Mesenchymal stem cell (in vitro differentiated cells and primary cell): ENCODE measurements around the gene WDR70.
"Not testable (repeated sequence)": the region's sequence is repeated elsewhere in the genome, so short reads cannot be mapped to it uniquely, and the experiment has no call there.

ENCODE experiments used
- DNase-seq: peaks from one replicate; pipeline ENCODE4 v3.0.0-alpha.2; 2013
- H2AFZ ChIP-seq: one replicate; pipeline ENCODE4 v1.6.1; 2013; ENCODE audit warnings: low read depth, mild to moderate bottlenecking, control low read depth, inconsistent platforms, low read length, moderate library complexity
- H2AK5ac ChIP-seq: 2 replicates; pipeline ENCODE4 v1.6.1; 2013; ENCODE audit warnings: low read length, moderate library complexity, mild to moderate bottlenecking, inconsistent platforms; ENCODE audit not compliant: severe bottlenecking
- H2BK120ac ChIP-seq: one replicate; pipeline ENCODE4 v1.6.1; 2013; ENCODE audit warnings: low read depth, mild to moderate bottlenecking, inconsistent platforms, low read length, moderate library complexity
- H2BK12ac ChIP-seq, 2 experiments: one replicate each; pipeline ENCODE4 v1.6.1; 2013; ENCODE audit warnings: inconsistent platforms in 2 of 2, low read length in 2 of 2, mild to moderate bottlenecking in 2 of 2, moderate library complexity in 2 of 2, control low read depth in 1 of 2
- H2BK15ac ChIP-seq: one replicate; pipeline ENCODE4 v1.6.1; 2013; ENCODE audit warnings: mild to moderate bottlenecking, low read depth, inconsistent platforms; ENCODE audit not compliant: poor library complexity, severe bottlenecking
- H2BK5ac ChIP-seq: 2 replicates; pipeline ENCODE4 v1.6.1; 2013; ENCODE audit warnings: low read depth, mild to moderate bottlenecking, low read length, control low read depth, inconsistent platforms; ENCODE audit not compliant: poor library complexity, severe bottlenecking
- H3K14ac ChIP-seq, 2 experiments: one replicate each; pipeline ENCODE4 v1.6.1; 2013; ENCODE audit warnings: inconsistent platforms in 2 of 2, low read length in 2 of 2, control low read depth in 1 of 2, mild to moderate bottlenecking in 1 of 2, moderate library complexity in 1 of 2
- H3K18ac ChIP-seq, 2 experiments: one replicate each; pipeline ENCODE4 v1.6.1; 2013; ENCODE audit warnings: inconsistent platforms in 2 of 2, low read length in 2 of 2, control low read depth in 1 of 2, low read depth in 1 of 2, mild to moderate bottlenecking in 1 of 2
- H3K23ac ChIP-seq, 2 experiments: one replicate each; pipeline ENCODE4 v1.6.1; 2013; ENCODE audit warnings: inconsistent platforms in 2 of 2, low read length in 2 of 2, mild to moderate bottlenecking in 2 of 2, moderate library complexity in 2 of 2, control low read depth in 1 of 2
- H3K27ac ChIP-seq: 2 replicates; pipeline ENCODE4 v1.5.1; 2013; ENCODE audit warnings: mild to moderate bottlenecking, moderate library complexity, low read length, control low read depth, inconsistent platforms; ENCODE audit not compliant: poor library complexity, severe bottlenecking
- H3K27me3 ChIP-seq, 2 experiments: 2 replicates each; pipeline versions ENCODE4 v1.6.1 to v1.7.0; 2013; ENCODE audit warnings: low read length in 2 of 2, mild to moderate bottlenecking in 2 of 2, moderate library complexity in 2 of 2, control low read depth in 1 of 2, inconsistent platforms in 1 of 2; ENCODE audit not compliant: control insufficient read depth in 1 of 2, insufficient read depth in 1 of 2
- H3K36me3 ChIP-seq, 2 experiments: 2 replicates each; pipeline versions ENCODE4 v1.6.1 to v1.7.0; 2013; ENCODE audit warnings: low read length in 2 of 2, control low read depth in 1 of 2, inconsistent platforms in 1 of 2, low read depth in 1 of 2, mild to moderate bottlenecking in 1 of 2; ENCODE audit not compliant: insufficient read depth in 2 of 2, control insufficient read depth in 1 of 2
- H3K4ac ChIP-seq, 2 experiments: one replicate each; pipeline ENCODE4 v1.6.1; 2013; ENCODE audit warnings: inconsistent platforms in 2 of 2, low read length in 2 of 2, mild to moderate bottlenecking in 2 of 2, moderate library complexity in 2 of 2, control low read depth in 1 of 2, low read depth in 1 of 2
- H3K4me1 ChIP-seq: 2 replicates; pipeline ENCODE4 v1.6.1; 2013; ENCODE audit warnings: low read depth, low read length, control low read depth; ENCODE audit not compliant: control insufficient read depth, insufficient read depth
- H3K4me2 ChIP-seq: 2 replicates; pipeline ENCODE4 v1.6.1; 2013; ENCODE audit warnings: low read length, mild to moderate bottlenecking, inconsistent platforms; ENCODE audit not compliant: poor library complexity, severe bottlenecking
- H3K4me3 ChIP-seq, 2 experiments: 2 replicates each; pipeline versions ENCODE4 v1.5.1 to v1.7.0; 2013; ENCODE audit warnings: low read length in 2 of 2, mild to moderate bottlenecking in 2 of 2, control low read depth in 1 of 2, low read depth in 1 of 2; ENCODE audit not compliant: insufficient read depth in 1 of 2
- H3K79me1 ChIP-seq: replicated peaks from 2 replicates; pipeline ENCODE4 v1.6.1; 2013; ENCODE audit warnings: mild to moderate bottlenecking, control low read depth, low read length, inconsistent platforms; ENCODE audit not compliant: poor library complexity, severe bottlenecking
- H3K9ac ChIP-seq: 2 replicates; pipeline ENCODE4 v1.7.0; 2013; ENCODE audit warnings: mild to moderate bottlenecking, low read length, moderate library complexity
- H3K9me3 ChIP-seq: 2 replicates; pipeline ENCODE4 v1.7.0; 2013; ENCODE audit warnings: mild to moderate bottlenecking, low read length; ENCODE audit not compliant: control insufficient read depth
- H4K8ac ChIP-seq: one replicate; pipeline ENCODE4 v1.6.1; 2013; ENCODE audit warnings: inconsistent platforms, mild to moderate bottlenecking, low read length, moderate library complexity
- H4K91ac ChIP-seq: one replicate; pipeline ENCODE4 v1.6.1; 2013; ENCODE audit warnings: mild to moderate bottlenecking, low read length, inconsistent platforms
- WGBS: methylation state at CpG from one replicate; pipeline ENCODE4 v1.1.7; 2013; ENCODE audit warnings: mixed read lengths; 5-methylcytosine and 5-hydroxymethylcytosine counted together

Gene WDR70

DNA sequence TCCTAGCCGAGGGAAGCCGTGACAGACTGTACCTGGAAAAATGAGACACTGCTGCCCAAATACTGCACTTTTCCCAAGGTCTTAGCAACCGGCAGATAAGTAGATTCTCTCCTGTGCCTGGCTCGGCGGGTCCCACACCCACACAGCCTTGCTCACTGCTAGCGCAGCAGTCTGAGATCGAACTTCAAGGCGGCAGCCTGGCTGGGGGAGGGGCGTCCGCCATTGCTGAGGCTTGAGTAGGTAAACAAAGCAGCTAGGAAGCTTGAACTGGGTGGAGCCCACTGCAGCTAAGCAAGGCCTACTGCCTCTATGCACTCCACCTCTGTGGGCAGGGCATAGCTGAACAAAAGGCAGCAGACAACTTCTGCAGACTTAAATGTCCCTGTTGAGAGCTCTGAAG, 309.8 kb downstream of the WDR70 start:
- not testable (repeated sequence) for H3K14ac ChIP-seq, H3K4me3 ChIP-seq, H2BK120ac ChIP-seq, H3K27me3 ChIP-seq, H3K9me3 ChIP-seq, H2BK5ac ChIP-seq, H4K8ac ChIP-seq, H4K91ac ChIP-seq, H3K4me2 ChIP-seq, H3K4me1 ChIP-seq, H3K23ac ChIP-seq, H3K18ac ChIP-seq, DNase-seq, H3K27ac ChIP-seq, H2BK15ac ChIP-seq, H2BK12ac ChIP-seq, H2AK5ac ChIP-seq, H2AFZ ChIP-seq, H3K9ac ChIP-seq, H3K4ac ChIP-seq, H3K36me3 ChIP-seq
- 91% methylated on average over 10 of the region's 10 CpGs for WGBS
- H3K79me1 ChIP-seq: peaks cover 14% of the 10 kb centered on the region

GRCh38 chr5:37694333-37694732, 315.2 kb downstream of the WDR70 start:
- not testable (repeated sequence) for H3K9me3 ChIP-seq, H2AK5ac ChIP-seq, H4K8ac ChIP-seq, DNase-seq, H3K23ac ChIP-seq, H2BK120ac ChIP-seq, H2BK5ac ChIP-seq, H4K91ac ChIP-seq, H3K79me1 ChIP-seq, H3K27me3 ChIP-seq, H3K18ac ChIP-seq, H3K9ac ChIP-seq, H3K14ac ChIP-seq, H3K27ac ChIP-seq, H3K4me2 ChIP-seq, H3K4ac ChIP-seq, H3K4me3 ChIP-seq, H3K4me1 ChIP-seq, H2BK12ac ChIP-seq, H3K36me3 ChIP-seq, H2BK15ac ChIP-seq, H2AFZ ChIP-seq
- 93% methylated on average over 2 of the region's 5 CpGs for WGBS

GRCh38 chr5:37694867-37695266, 315.7 kb downstream of the WDR70 start:
- no peak overlapping the region for H3K27ac ChIP-seq
- H3K27me3 ChIP-seq: no peaks in the 10 kb centered on the region
- no peak overlapping the region for H2BK12ac ChIP-seq
- no peak overlapping the region for H3K4me3 ChIP-seq
- no peak overlapping the region for H2BK5ac ChIP-seq
- no peak for DNase-seq
- no peak overlapping the region for H3K23ac ChIP-seq
- no peak overlapping the region for H3K9ac ChIP-seq
- H4K91ac ChIP-seq: no peak overlapping the region
- H3K36me3 ChIP-seq: peaks cover 0 to 8% of the 10 kb centered on the region in 2 experiments
- peaks cover 4% of the 10 kb centered on the region for H3K9me3 ChIP-seq
- H3K79me1 ChIP-seq: no peaks in the 10 kb centered on the region
- no peak overlapping the region for H2BK120ac ChIP-seq
- no peak overlapping the region for H3K14ac ChIP-seq
- no peak overlapping the region for H4K8ac ChIP-seq
- no peak overlapping the region for H2BK15ac ChIP-seq
- no peak overlapping the region for H2AK5ac ChIP-seq
- no peak overlapping the region for H2AFZ ChIP-seq
- peaks cover 3% of the 10 kb centered on the region for H3K4me1 ChIP-seq
- H3K4ac ChIP-seq: no peak overlapping the region
- H3K18ac ChIP-seq: no peak overlapping the region
- no peak overlapping the region for H3K4me2 ChIP-seq

DNA sequence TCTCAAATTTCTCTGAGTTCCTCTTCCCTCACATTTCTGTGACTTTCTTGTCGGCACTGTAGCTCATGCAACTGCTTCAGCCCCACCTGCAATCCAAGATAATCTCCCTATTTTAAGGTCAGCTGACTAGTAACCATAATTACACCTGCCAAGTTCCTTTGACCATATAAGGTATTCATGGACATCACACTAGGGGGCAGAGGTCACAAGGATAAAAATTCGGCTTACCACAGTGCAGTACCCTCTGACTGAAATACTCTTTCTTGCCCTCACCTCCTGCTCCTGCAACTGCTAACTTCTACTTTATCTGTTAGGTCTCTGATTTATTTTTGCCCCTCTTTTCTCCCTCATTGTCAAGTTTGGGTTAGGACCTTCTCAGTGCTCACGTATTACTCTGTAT, 316.5 kb downstream of the WDR70 start:
- Histone ChIP-seq H3K4me1 (peaks cover 3% of the 10 kb centered on the region), H3K27me3 (no peaks in the 10 kb centered on the region), H3K4me3 (no peak overlapping the region), H2AFZ (no peak overlapping the region), H3K79me1 (no peaks in the 10 kb centered on the region), H2BK120ac (no peak overlapping the region), H3K9me3 (peaks cover 4% of the 10 kb centered on the region), H2AK5ac (no peak overlapping the region), H3K18ac (no peak overlapping the region), H3K4me2 (no peak overlapping the region), H2BK15ac (no peak overlapping the region), H3K36me3 (peaks cover 0 to 13% of the 10 kb centered on the region in 2 experiments), H3K9ac (no peak overlapping the region), H4K91ac (no peak overlapping the region), H3K4ac (no peak overlapping the region), H3K23ac (no peak overlapping the region), H3K27ac (no peak overlapping the region), H4K8ac (no peak overlapping the region), H3K14ac (no peak overlapping the region), H2BK5ac (no peak overlapping the region), H2BK12ac (no peak overlapping the region)
- WGBS: 89% methylated on average over 3 of the region's 3 CpGs
- no peak for DNase-seq
